Measurements from ENCODE around the gene MYO7A. TPM values are rescaled to one million over a fixed set of nuclear protein-coding genes. Genes with fewer than 3 reads are reported as not detected.

MYO7A gene
- total RNA-seq, 3 donors from 2014 or later (not counting 1 experiment from before 2014, with no cell fraction given) = 0.20 to 1.1 (median 0.68) TPM

GRCh38 chr11:77112641-77113381 is 15.2 kb upstream of the MYO7A start:
- H3K4me3 Mint-ChIP-seq = no peak overlapping the region
- Histone ChIP-seq H3K36me3 (ENCODE audit: control insufficient read depth, insufficient read depth, low read length) (no peaks in the 10 kb centered on the region), H3K4me3 (ENCODE audit: low read length) (no peak overlapping the region), H3K9me3 (ENCODE audit: control insufficient read depth, insufficient read depth, low read length) (no peaks in the 10 kb centered on the region), H3K4me1 (ENCODE audit: control insufficient read depth, insufficient read depth, low read length) (no peaks in the 10 kb centered on the region), H3K27me3 (ENCODE audit: control insufficient read depth, insufficient read depth, low read length) (no peaks in the 10 kb centered on the region), H3K27ac (ENCODE audit: low read length) (no peak overlapping the region)
- TF ChIP-seq, protein P1, sequence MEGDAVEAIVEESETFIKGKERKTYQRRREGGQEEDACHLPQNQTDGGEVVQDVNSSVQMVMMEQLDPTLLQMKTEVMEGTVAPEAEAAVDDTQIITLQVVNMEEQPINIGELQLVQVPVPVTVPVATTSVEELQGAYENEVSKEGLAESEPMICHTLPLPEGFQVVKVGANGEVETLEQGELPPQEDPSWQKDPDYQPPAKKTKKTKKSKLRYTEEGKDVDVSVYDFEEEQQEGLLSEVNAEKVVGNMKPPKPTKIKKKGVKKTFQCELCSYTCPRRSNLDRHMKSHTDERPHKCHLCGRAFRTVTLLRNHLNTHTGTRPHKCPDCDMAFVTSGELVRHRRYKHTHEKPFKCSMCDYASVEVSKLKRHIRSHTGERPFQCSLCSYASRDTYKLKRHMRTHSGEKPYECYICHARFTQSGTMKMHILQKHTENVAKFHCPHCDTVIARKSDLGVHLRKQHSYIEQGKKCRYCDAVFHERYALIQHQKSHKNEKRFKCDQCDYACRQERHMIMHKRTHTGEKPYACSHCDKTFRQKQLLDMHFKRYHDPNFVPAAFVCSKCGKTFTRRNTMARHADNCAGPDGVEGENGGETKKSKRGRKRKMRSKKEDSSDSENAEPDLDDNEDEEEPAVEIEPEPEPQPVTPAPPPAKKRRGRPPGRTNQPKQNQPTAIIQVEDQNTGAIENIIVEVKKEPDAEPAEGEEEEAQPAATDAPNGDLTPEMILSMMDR (IDR thresholded peaks at IDR 0.05) = no peak
- no peaks in the 10 kb centered on the region for H3K9me3 Mint-ChIP-seq
- no peak overlapping the region for H3K27ac Mint-ChIP-seq
- H3K4me1 Mint-ChIP-seq = peaks cover 0 to 8% of the 10 kb centered on the region in 2 donors
- WGBS (ENCODE audit: insufficient coverage) = 94% methylated on average over 20 of the region's 20 CpGs
- intact Hi-C loops (cut with micrococcal nuclease) = no loop called here
- DNase-seq (no peak), ATAC-seq (no peak)
- H3K36me3 Mint-ChIP-seq = no peaks in the 10 kb centered on the region
- H3K27me3 Mint-ChIP-seq (ENCODE audit: low read depth in 2 of 2) = no peaks in the 10 kb centered on the region

DNA sequence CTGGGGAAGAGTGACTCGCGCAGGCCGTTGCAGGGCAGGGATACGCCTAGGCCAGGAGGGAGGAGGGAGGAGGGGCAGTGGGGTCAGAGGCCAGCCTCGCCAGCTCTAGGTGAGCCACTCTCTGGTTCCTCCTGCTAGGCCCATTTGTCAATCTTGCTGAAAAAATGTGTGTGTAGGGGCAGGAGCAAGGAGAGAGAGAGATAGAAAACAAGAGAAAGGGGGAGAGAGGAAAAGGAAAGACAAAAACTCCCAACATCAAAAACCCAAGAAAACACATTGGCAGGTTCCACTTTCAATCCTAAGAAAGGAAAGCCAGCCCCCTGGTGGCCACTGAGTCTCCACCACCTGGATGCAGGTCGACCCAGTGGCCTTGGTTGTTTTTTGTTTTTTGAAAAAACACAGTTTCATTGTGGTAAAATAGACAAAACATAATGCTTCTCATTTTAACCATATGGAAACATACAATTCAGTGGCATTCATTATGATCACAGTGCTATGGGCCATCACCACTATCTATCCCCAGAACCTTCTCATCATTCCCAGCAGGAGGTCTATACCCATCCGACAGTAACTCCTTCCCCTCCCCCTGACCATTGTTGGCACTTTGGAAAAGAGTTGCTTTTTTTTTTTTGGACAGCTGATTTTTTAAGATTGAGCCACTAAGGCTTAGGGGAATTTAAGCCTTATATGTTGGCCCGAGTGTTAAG is 14.5 kb upstream of the MYO7A start:
- DNase-seq (peak in 1 of 2 donors; percentile 43), ATAC-seq (no peak)
- Mint-ChIP-seq H3K4me1 (peaks cover 0 to under 1% of the 10 kb centered on the region in 2 donors), H3K27me3 (ENCODE audit: low read depth in 2 of 2) (no peaks in the 10 kb centered on the region), H3K9me3 (no peaks in the 10 kb centered on the region), H3K36me3 (no peaks in the 10 kb centered on the region), H3K4me3 (no peak overlapping the region), H3K27ac (no peak overlapping the region)
- Histone ChIP-seq H3K9me3 (ENCODE audit: control insufficient read depth, insufficient read depth, low read length) (no peaks in the 10 kb centered on the region), H3K4me1 (ENCODE audit: control insufficient read depth, insufficient read depth, low read length) (no peaks in the 10 kb centered on the region), H3K27me3 (ENCODE audit: control insufficient read depth, insufficient read depth, low read length) (no peaks in the 10 kb centered on the region), H3K36me3 (ENCODE audit: control insufficient read depth, insufficient read depth, low read length) (no peaks in the 10 kb centered on the region), H3K4me3 (ENCODE audit: low read length) (no peak overlapping the region), H3K27ac (ENCODE audit: low read length) (no peak overlapping the region)
- intact Hi-C loops (cut with micrococcal nuclease) = no loop called here
- 75% methylated on average over 7 of the region's 8 CpGs for WGBS (ENCODE audit: insufficient coverage)
- TF ChIP-seq, protein P1 (IDR thresholded peaks at IDR 0.05) = peak; percentile 42

GRCh38 chr11:77114089-77114463 is 14.0 kb upstream of the MYO7A start:
- no peak overlapping the region for H3K4me3 Mint-ChIP-seq
- Histone ChIP-seq H3K36me3 (ENCODE audit: control insufficient read depth, insufficient read depth, low read length) (no peaks in the 10 kb centered on the region), H3K27me3 (ENCODE audit: control insufficient read depth, insufficient read depth, low read length) (no peaks in the 10 kb centered on the region), H3K27ac (ENCODE audit: low read length) (no peak overlapping the region), H3K4me1 (ENCODE audit: control insufficient read depth, insufficient read depth, low read length) (no peaks in the 10 kb centered on the region), H3K4me3 (ENCODE audit: low read length) (no peak overlapping the region), H3K9me3 (ENCODE audit: control insufficient read depth, insufficient read depth, low read length) (no peaks in the 10 kb centered on the region)
- H3K27me3 Mint-ChIP-seq (ENCODE audit: low read depth in 2 of 2) = no peaks in the 10 kb centered on the region
- H3K4me1 Mint-ChIP-seq = no peaks in the 10 kb centered on the region
- no peak for ATAC-seq
- DNase-seq = no peak
- no peaks in the 10 kb centered on the region for H3K9me3 Mint-ChIP-seq
- intact Hi-C loops (cut with micrococcal nuclease) = no loop called here
- TF ChIP-seq, protein P1 (IDR thresholded peaks at IDR 0.05) = no peak
- H3K27ac Mint-ChIP-seq = no peak overlapping the region
- H3K36me3 Mint-ChIP-seq = no peaks in the 10 kb centered on the region
- 95% methylated on average over 10 of the region's 13 CpGs for WGBS (ENCODE audit: insufficient coverage)
